A673 (cell line): ENCODE results near the gene FURIN. TPM values are rescaled to one million over a fixed set of nuclear protein-coding genes. Genes with fewer than 3 reads are reported as not detected.

Experiments used
- BruUV-seq: library from RNA; stranded (reverse); fragments of 400-500 nt; replicated peaks from 2 replicates; lab custom pipeline; 2021; lab: Mats Ljungman, UMichigan
- CTCF ChIA-PET: fragments of 300-600 bp; sonication (Branson Sonifier 250); formaldehyde crosslinking; loops from one replicate; lab custom pipeline; 2022; ENCODE audit warnings: antibody characterized with exemption; lab: Charles Lee
- POLR2A ChIA-PET: fragments of 300-600 bp; sonication (Branson Sonifier 250); formaldehyde crosslinking; loops from one replicate; lab custom pipeline; 2022; ENCODE audit warnings: antibody characterized with exemption; ENCODE audit not compliant: low non-redundant PET; lab: Charles Lee
- DNase-seq: peaks from one replicate; pipeline ENCODE4 v3.0.0-alpha.2; 2015; ENCODE audit warnings: low spot score
- H3K27ac ChIP-seq: fragments of 200-600 bp; sonication (generic); 2 replicates; pipeline ENCODE4 v1.5.1; 2016; ENCODE audit warnings: mixed run types, low read depth, mild to moderate bottlenecking, mixed read lengths, antibody characterized with exemption, low read length; ENCODE audit not compliant: poor library complexity, severe bottlenecking
- H3K27me3 ChIP-seq: fragments of 200-600 bp; sonication (generic); replicated peaks from 2 replicates; pipeline ENCODE4 v1.6.1; 2017; ENCODE audit warnings: mixed run types, low read depth, mild to moderate bottlenecking, mixed read lengths, antibody characterized with exemption, low read length; ENCODE audit not compliant: insufficient read depth, poor library complexity
- H3K36me3 ChIP-seq: fragments of 200-600 bp; sonication (generic); 2 replicates; pipeline ENCODE4 v1.6.1; 2016; ENCODE audit warnings: mixed run types, mild to moderate bottlenecking, mixed read lengths, antibody characterized with exemption, low read length; ENCODE audit not compliant: insufficient read depth, poor library complexity, severe bottlenecking
- H3K4me1 ChIP-seq: fragments of 200-600 bp; sonication (generic); 2 replicates; pipeline ENCODE4 v1.6.1; 2017; ENCODE audit warnings: mixed run types, mild to moderate bottlenecking, mixed read lengths, antibody characterized with exemption, low read length; ENCODE audit not compliant: insufficient read depth, poor library complexity, severe bottlenecking
- H3K4me3 ChIP-seq: fragments of 200-600 bp; sonication (generic); 2 replicates; pipeline ENCODE4 v1.5.1; 2016; ENCODE audit warnings: low read depth, mixed run types, mild to moderate bottlenecking, mixed read lengths, low read length; ENCODE audit not compliant: poor library complexity, severe bottlenecking
- H3K9me3 ChIP-seq: fragments of 200-600 bp; sonication (generic); 2 replicates; pipeline ENCODE4 v1.6.1; 2016; ENCODE audit warnings: mixed run types, low read depth, mild to moderate bottlenecking, mixed read lengths, antibody characterized with exemption, low read length; ENCODE audit not compliant: poor library complexity, severe bottlenecking
- EZH2 ChIP-seq: fragments of 200-600 bp; sonication (generic); IDR thresholded peaks from 2 replicates; pipeline ENCODE4 v1.6.1; 2017; ENCODE audit warnings: borderline replicate concordance, low read depth, mild to moderate bottlenecking, mixed read lengths, antibody characterized with exemption, low read length; ENCODE audit not compliant: poor library complexity, severe bottlenecking
- intact Hi-C: fragments of 100-400 bp; cut with micrococcal nuclease; formaldehyde crosslinking; loops from one replicate; pipeline ENCODE4 v1.10.0; 2022; ENCODE audit not compliant: unreplicated experiment
- total RNA-seq: library from RNA; stranded (reverse); gene quantifications from 2 replicates; pipeline ENCODE4 v1.2.3, GENCODE V29; 2021
- TF ChIP-seq, protein P1 (sequence below): fragments of 300-800, 200-600 bp; sonication (generic); conservative IDR thresholded peaks from 2 replicates; pipeline ENCODE4 v1.5.1; 2017; ENCODE audit warnings: low read depth, mild to moderate bottlenecking, antibody characterized with exemption, low read length, moderate library complexity, mixed read lengths

Gene FURIN
- total RNA-seq, 1 experiment from 2014 or later = 63.4 TPM

DNA sequence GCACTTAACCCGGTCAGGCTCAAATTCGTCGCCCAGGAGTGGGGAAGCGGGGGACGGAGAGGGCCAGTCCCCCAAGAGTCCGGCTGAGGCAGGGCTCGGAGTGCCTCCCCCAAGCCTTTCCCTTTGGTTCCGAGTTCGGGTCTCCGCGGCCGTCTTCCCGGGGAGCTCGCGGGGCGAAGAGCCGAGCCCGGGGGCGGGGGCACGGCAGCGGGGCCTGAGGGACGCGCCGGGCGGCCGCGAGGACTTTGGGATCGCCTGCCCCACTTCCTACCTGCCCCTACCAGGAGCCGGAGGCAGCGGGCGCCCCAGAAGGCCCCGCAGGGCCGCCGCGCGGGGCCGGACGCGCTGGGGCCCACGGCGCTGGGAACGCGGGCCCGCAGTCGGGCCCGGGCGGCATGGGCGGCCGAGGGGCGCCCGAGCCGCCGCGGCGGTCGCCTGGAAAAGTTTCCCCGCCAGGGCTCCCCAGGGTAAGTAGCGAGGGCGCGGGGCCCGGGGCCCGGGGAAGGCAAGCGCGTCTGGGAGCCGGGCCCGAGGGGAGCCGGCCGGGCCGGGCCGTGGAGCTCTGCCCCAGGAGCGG lies 2.8 kb downstream of the FURIN start:
- peak; percentile 56 for DNase-seq
- Histone ChIP-seq H3K4me3 (peak overlapping the region; percentile 86), H3K36me3 (peaks cover 4% of the 10 kb centered on the region), H3K4me1 (peaks cover 45% of the 10 kb centered on the region), H3K27me3 (no peaks in the 10 kb centered on the region), H3K9me3 (no peaks in the 10 kb centered on the region), H3K27ac (peak overlapping the region; percentile 90)
- CTCF ChIA-PET = interaction anchor here (0.6 to 1.1 kb wide), 2 partner anchors 60 to 1134 kb away, joined by 3 to 4 read pairs; no protein-coding TSS in a partner anchor
- no TSS peak for BruUV-seq
- no peak for TF ChIP-seq EZH2
- TF ChIP-seq, protein P1, sequence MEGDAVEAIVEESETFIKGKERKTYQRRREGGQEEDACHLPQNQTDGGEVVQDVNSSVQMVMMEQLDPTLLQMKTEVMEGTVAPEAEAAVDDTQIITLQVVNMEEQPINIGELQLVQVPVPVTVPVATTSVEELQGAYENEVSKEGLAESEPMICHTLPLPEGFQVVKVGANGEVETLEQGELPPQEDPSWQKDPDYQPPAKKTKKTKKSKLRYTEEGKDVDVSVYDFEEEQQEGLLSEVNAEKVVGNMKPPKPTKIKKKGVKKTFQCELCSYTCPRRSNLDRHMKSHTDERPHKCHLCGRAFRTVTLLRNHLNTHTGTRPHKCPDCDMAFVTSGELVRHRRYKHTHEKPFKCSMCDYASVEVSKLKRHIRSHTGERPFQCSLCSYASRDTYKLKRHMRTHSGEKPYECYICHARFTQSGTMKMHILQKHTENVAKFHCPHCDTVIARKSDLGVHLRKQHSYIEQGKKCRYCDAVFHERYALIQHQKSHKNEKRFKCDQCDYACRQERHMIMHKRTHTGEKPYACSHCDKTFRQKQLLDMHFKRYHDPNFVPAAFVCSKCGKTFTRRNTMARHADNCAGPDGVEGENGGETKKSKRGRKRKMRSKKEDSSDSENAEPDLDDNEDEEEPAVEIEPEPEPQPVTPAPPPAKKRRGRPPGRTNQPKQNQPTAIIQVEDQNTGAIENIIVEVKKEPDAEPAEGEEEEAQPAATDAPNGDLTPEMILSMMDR = no peak
- POLR2A ChIA-PET = no interaction called here
- intact Hi-C loops = loop anchor here (2.0 to 5.0 kb wide), 2 partner anchors 32 to 209 kb away; no protein-coding TSS in a partner anchor

DNA sequence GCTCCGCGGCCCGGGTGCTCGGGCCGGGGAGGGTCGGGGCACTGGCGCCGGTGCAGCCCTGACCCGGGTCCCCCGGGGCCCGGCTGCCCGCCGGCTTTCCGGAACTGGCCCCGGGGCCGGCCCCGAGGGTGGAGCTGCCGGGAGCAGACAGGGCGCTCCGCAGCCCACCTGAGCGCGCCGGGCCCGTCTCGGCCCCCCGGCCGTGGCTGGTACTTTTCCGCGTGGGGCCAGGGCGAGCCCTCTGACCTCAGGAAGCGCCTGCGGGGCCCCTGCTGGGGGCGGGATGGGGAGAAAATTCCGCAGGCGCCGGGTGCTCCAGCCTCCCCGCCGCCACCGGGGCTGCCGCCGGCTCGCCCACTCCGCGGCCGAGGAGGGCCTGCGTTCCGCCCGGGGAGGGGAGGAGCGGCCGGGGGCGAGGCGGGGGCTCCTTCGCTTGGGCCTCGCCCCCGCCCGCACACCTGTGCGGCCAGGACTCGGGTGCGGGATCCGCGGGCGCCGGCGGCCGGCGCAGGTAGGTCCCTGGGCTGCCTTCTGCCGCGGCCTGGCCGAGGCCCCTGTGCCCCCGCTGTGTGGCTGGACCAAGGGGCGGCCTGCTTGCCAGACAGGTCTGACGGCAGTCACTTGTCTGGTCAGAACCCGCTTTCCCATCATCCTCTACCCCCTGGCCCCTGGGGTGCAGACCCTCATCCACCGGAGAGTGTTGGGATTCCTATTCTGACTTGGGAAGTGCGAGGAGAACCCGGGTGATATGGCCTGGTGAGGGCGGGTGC lies 3.5 kb downstream of the FURIN start:
- no peak for DNase-seq
- H3K4me1 ChIP-seq = peaks cover 45% of the 10 kb centered on the region
- peaks cover 11% of the 10 kb centered on the region for H3K36me3 ChIP-seq
- ChIA-PET CTCF (no interaction called here), POLR2A (interaction anchor here (0.6 kb wide), 1 partner anchor 16 kb away, joined by 5 read pairs; no protein-coding TSS in a partner anchor)
- BruUV-seq = no TSS peak
- no peak for TF ChIP-seq EZH2
- TF ChIP-seq, protein P1 = no peak
- H3K4me3 ChIP-seq = peak overlapping the region; percentile 86
- H3K27ac ChIP-seq = peak overlapping the region; percentile 90
- intact Hi-C loops = loop anchor here (2.0 to 5.0 kb wide), 2 partner anchors 33 to 210 kb away; no protein-coding TSS in a partner anchor
- no peaks in the 10 kb centered on the region for H3K27me3 ChIP-seq
- H3K9me3 ChIP-seq = no peaks in the 10 kb centered on the region

DNA sequence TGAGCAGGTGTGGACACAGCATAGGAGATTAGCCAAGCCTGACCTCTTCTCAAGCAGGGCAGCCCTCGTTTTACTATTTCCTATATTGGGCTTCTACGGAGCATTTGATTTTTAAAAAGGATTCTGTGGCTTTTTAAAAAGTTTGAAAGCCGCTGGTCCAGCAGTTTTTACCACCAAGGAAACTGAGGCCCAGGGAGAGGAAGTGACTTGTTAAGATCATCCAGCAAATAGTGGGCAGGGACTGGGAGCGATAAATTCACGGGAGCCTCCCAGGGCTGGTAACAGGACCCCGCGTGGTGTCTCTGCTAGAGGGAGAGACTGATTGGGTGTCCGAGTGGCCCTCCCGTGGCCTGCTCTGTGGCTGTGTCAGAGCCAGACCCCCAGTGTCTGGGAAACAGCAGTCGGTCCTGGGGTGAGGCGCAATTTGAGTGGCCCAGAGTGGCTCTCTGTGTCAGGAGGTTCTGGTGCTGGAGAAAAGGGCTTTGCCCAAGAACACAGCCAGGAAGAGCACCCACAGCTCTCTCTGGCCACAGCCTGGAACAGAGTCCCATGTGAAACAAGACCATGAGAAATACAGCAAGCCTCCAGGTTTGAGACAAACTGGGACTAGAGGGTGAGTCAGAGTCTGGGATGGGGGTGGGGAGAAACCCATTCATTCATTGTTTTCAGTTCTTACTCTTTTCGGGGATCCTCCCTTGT lies 4.2 kb downstream of the FURIN start:
- H3K9me3 ChIP-seq = no peaks in the 10 kb centered on the region
- peaks cover 18% of the 10 kb centered on the region for H3K36me3 ChIP-seq
- ChIA-PET POLR2A (no interaction called here), CTCF (interaction anchor here (1.4 kb wide), 1 partner anchor 13 kb away, joined by 17 read pairs; no protein-coding TSS in a partner anchor)
- H3K27me3 ChIP-seq = no peaks in the 10 kb centered on the region
- TSS peak; percentile 39 for BruUV-seq
- H3K4me1 ChIP-seq = peaks cover 45% of the 10 kb centered on the region
- peak overlapping the region; percentile 86 for H3K4me3 ChIP-seq
- DNase-seq = peak; percentile 66
- TF ChIP-seq, protein P1 = no peak
- TF ChIP-seq EZH2 = no peak
- H3K27ac ChIP-seq = peak overlapping the region; percentile 90
- intact Hi-C loops = loop anchor here (5.0 kb wide), 1 partner anchor 210 kb away; no protein-coding TSS in a partner anchor
